ENCODE data around the gene CD300C.
"Not testable (repeated sequence)": the region's sequence is repeated elsewhere in the genome, so short reads cannot be mapped to it uniquely, and the experiment has no call there.

CD300C gene

DNA sequence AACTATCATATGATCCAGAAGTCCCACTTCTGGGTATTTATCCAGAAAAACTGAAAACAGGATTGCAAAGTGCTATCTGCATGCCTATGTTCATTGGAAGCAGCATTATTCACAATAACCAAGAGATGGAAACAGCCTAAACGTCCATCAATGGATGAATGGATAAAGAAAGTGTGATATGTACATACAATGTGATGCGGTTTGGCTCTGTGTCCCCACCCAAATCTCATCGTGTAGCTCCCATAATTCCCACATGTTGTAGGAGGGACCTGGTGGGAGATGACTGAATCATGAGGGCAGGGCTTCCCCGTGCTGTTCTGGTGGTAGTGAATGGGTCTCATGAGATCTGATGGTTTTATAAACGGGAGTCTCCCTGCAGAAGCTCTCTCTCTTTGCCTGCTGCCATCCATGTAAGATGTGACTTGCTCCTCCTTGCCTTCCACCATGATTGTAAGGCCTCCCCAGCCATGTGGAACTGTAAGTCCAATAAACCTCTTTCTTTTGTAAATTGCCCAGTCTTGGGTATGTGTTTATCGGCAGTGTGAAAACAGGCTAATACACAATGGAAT lies 27.4 kb downstream of the CD300C start:
- not testable (repeated sequence) for H3K4me3 Mint-ChIP-seq, H3K27ac Mint-ChIP-seq, DNase-seq, ATAC-seq
- H3K4me1 Mint-ChIP-seq = peaks cover 37% of the 10 kb centered on the region
- peaks cover 31% of the 10 kb centered on the region for H3K9me3 Mint-ChIP-seq
- peaks cover 38% of the 10 kb centered on the region for H3K27me3 Mint-ChIP-seq
- peaks cover 15% of the 10 kb centered on the region for H3K36me3 Mint-ChIP-seq (ENCODE audit: low read depth)

DNA sequence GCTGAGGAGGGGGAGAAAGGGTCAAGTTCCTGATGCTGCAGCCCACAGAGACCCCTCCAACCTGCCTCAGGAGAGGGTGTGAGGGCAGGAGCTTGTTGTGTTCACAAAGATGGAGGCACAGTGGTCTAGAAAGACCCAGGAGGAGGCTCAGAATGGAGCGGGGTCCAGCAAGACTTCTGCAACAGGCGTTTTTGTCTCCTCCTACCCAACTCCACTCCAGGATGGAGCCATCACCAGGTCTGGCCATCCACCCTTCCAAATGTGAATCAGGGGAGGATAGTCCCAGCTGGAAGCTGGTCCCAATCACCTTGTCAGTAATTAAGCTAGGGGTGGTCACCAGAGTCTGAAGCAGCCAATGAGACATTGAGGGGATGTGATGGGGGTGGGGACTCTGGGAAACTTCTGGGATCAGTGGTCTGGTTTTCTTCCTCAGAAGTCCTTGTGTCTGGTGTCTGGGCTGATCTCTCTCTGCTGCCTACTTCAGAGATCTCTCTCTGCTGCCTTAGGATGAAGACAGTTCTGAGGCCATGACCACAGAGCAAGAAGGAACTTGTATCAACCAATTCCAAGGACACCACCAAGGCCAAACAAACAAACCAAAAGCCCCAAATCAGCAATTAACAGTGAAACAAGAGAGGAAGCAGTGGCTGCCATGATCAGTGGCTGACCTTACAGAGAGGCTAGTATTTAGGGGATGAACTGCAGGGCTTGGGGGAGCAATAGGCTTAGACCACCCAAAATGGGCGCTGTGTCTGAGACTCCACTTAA lies 29.2 kb downstream of the CD300C start:
- DNase-seq (no peak), ATAC-seq (no peak)
- peaks cover 29% of the 10 kb centered on the region for H3K27me3 Mint-ChIP-seq
- peaks cover 53% of the 10 kb centered on the region for H3K4me1 Mint-ChIP-seq
- H3K9me3 Mint-ChIP-seq = peaks cover 31% of the 10 kb centered on the region
- no peak overlapping the region for H3K4me3 Mint-ChIP-seq
- peaks cover 15% of the 10 kb centered on the region for H3K36me3 Mint-ChIP-seq (ENCODE audit: low read depth)
- H3K27ac Mint-ChIP-seq = no peak overlapping the region

DNA sequence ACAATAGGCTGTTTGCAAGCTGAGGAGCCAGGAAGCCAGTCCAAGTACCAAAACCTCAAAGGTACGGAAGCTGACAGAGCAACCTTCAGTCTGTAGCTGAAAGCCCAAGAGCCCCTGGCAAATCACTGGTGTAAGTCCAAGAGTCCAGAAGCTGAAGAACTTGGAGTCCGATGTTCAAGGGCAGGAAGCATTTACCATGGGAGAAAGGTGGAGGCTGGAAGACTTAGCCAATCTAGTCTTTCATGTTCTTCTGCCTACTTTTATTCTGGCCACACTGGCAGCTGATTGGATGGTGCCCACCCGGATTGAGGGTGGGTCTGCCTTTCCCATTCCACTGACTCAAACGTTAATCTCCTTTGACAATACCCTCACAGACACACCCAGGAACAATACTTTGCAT lies 30.0 kb downstream of the CD300C start:
- Mint-ChIP-seq H3K27me3 (peaks cover 26% of the 10 kb centered on the region), H3K4me3 (no peak overlapping the region), H3K27ac (peak overlapping the region; percentile 6), H3K36me3 (ENCODE audit: low read depth) (peaks cover 15% of the 10 kb centered on the region), H3K9me3 (peaks cover 30% of the 10 kb centered on the region), H3K4me1 (peaks cover 52% of the 10 kb centered on the region)
- ATAC-seq = no peak
- DNase-seq = no peak

DNA sequence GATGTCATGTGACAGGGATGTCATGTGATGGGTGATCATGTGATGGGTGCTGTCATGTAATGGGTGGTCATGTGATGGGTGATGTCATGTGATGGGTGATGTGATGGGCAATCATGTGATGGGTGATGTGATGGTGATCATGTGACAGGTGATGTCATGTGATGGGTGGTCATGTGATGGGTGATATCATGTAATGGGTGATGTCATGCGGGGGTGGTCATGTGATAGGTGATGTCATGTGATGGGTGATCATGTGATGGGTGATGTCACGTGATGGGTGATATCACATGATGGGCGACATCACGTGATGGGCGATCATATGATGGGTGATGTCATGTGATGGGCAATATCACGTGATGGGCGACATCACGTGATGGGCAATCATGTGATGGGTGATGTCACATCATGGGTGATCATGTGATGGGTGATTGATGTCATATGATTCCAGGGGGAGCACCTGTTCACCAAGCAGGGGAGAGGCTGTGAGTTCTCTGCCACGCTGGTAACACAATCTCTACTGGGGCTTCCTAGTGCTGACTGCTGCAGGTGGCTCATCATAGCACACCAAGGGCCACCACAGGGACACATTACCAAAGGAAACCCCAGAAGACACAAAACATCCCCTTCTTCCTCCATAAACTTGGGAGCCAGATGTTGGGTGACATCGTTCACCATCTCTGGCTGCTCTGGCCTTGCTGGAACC lies 31.1 kb downstream of the CD300C start:
- peaks cover 42% of the 10 kb centered on the region for H3K4me1 Mint-ChIP-seq
- H3K4me3 Mint-ChIP-seq = peak overlapping the region; percentile 82
- H3K27ac Mint-ChIP-seq = peak overlapping the region; percentile 100
- DNase-seq (peak; percentile 49), ATAC-seq (no peak)
- peaks cover 21% of the 10 kb centered on the region for H3K27me3 Mint-ChIP-seq
- H3K9me3 Mint-ChIP-seq = peaks cover 25% of the 10 kb centered on the region
- H3K36me3 Mint-ChIP-seq (ENCODE audit: low read depth) = peaks cover 15% of the 10 kb centered on the region

DNA sequence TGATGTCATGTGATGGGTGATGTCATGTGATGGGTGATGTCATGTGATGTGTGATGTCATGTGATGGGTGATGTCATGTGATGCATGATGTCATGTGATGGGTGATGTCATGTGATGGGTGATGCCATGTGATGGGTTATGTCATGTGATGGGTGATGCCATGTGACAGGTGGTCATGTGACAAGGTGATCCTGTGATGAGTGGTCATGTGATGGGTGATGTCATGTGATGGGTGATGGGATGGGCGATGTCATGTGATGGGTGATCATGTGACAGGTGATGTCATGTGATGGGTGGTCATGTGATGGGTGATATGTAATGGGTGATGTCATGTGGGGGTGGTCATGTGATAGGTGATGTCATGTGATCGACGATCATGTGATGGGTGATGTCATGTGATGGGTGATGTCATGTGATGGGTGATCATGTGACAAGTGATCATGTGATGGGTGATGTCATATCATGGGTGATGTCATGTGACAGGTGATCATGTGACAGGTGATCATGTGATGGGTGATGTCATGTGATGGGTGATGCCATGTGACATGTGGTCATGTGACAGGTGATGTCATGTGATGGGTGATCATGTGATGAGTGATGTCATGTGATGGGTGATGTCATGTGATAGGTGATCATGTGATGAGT lies 31.8 kb downstream of the CD300C start:
- Mint-ChIP-seq H3K27me3 (peaks cover 19% of the 10 kb centered on the region), H3K4me1 (peaks cover 39% of the 10 kb centered on the region), H3K9me3 (peaks cover 24% of the 10 kb centered on the region)

DNA sequence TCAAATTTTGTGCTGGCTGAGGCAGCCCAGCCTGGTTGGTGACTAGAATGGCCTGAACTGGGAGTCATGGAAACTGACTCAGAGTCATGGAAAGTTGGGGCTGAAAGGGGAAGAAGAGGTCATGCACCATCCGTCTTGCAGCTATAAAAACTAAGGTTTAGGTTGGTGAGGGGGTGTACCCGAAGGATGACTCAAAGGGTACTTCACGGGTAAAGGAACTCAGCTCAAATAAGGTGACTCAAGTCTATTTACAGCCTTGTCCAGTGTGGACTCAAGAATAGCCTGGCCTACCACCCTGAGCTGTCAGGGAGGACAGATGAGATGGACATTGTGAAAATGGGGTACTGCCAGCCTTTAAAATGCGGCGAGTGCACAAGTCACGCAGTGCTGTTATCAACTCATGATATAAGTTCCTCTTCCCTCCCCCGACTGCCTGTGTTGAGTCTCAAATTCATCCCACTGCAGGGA lies 33.3 kb downstream of the CD300C start:
- ATAC-seq = peak; percentile 96
- peaks cover 42% of the 10 kb centered on the region for H3K4me1 Mint-ChIP-seq
- peaks cover 15% of the 10 kb centered on the region for H3K9me3 Mint-ChIP-seq
- peak overlapping the region; percentile 96 for H3K27ac Mint-ChIP-seq
- DNase-seq = peak; percentile 72
- H3K27me3 Mint-ChIP-seq = peaks cover 19% of the 10 kb centered on the region
- H3K4me3 Mint-ChIP-seq = peak overlapping the region; percentile 61
- H3K36me3 Mint-ChIP-seq (ENCODE audit: low read depth) = peaks cover 15% of the 10 kb centered on the region

More for the DNA sequence above, 31.8 kb downstream of the CD300C start:
- Mint-ChIP-seq H3K27ac (peak overlapping the region; percentile 100), H3K4me3 (peak overlapping the region; percentile 82), H3K36me3 (ENCODE audit: low read depth) (peaks cover 15% of the 10 kb centered on the region)
- DNase-seq (peak; percentile 55), ATAC-seq (no peak)

DNA sequence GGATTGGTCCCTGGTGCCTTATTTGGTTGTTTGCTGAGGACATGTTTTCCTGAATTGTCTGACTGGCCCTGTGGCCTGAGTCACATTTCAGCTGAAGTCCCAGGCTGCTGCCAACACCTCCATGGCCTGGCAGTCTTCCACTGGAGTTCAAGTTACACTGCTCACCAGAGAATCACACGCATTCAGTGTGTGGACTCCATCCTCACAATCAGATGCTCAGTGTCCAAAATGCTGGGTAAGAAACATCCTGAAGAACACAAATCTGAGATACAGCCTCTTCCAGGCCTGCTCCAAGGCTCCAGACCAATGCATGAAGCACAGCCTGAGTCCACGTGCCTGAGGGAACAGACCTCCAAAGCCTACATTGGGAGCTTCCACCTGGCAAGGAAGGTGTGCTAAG lies 33.9 kb downstream of the CD300C start:
- Mint-ChIP-seq H3K4me3 (peak overlapping the region; percentile 61), H3K36me3 (ENCODE audit: low read depth) (peaks cover 15% of the 10 kb centered on the region), H3K9me3 (peaks cover 15% of the 10 kb centered on the region), H3K27me3 (peaks cover 18% of the 10 kb centered on the region), H3K4me1 (peaks cover 42% of the 10 kb centered on the region), H3K27ac (peak overlapping the region; percentile 96)
- no peak for ATAC-seq
- DNase-seq = no peak

DNA sequence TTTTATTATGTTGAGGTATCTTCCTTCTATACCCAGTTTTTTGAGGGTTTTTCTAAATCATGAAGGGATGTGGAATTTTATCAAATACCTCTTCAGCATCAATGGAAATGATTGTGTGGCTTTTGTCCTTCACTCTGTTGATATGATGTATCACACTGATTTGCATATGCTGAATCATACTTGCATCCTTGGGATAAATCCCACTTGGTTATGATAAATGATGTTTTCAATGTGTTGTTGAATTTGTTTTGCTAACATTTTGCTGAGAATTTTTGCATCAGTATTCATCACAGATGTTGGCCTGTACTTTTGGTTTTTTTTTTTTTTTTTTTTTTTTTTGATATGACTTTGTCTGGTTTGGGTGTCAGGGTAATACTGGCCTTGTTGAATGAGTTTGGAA lies 37.8 kb downstream of the CD300C start:
- H3K27me3 Mint-ChIP-seq = peaks cover 4% of the 10 kb centered on the region
- H3K27ac Mint-ChIP-seq = no peak overlapping the region
- no peak for DNase-seq
- peaks cover 22% of the 10 kb centered on the region for H3K4me1 Mint-ChIP-seq
- no peaks in the 10 kb centered on the region for H3K36me3 Mint-ChIP-seq (ENCODE audit: low read depth)
- H3K9me3 Mint-ChIP-seq = no peaks in the 10 kb centered on the region
- no peak overlapping the region for H3K4me3 Mint-ChIP-seq
- no peak for ATAC-seq

DNA sequence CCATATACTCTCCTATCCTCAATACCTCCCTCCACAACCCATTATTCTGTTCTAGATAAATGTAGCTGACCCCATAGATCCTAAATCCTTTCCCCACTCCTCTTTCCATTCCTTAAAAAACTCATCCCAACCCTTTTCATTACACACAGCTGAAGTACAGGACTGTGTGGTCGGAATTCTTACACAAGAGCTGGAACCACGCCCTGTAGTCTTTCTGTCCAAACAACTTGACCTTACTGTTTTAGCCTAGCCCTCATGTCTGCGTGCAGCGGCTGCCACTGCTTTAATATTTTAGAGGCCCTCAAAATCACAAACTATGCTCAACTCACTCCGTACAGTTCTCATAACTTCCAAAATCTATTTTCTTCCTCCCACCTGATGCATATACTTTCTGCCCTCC lies 42.0 kb downstream of the CD300C start:
- not testable (repeated sequence) for H3K4me1 Mint-ChIP-seq; H3K4me3 Mint-ChIP-seq; H3K9me3 Mint-ChIP-seq; H3K27ac Mint-ChIP-seq; H3K27me3 Mint-ChIP-seq; ATAC-seq; H3K36me3 Mint-ChIP-seq (ENCODE audit: low read depth); DNase-seq

DNA sequence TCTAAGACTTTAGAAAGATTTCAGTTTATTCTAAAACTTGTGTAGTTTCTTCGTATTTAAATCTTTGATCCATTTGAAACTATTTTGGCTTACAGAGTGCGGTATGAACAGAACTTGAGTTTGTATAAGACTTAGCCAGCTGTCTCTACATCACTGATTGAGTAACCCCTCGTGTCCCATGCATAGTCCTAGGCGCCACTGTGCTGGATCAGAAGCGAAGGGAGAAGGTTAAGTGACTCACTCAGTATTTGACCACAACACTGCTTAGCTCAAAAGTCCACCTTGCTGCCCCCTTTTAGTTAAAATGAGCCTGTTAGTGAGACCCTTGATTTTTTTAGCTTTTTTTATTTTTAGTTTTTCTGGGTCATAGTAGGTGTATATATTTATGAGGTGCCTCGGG lies 43.1 kb downstream of the CD300C start:
- no peaks in the 10 kb centered on the region for H3K36me3 Mint-ChIP-seq (ENCODE audit: low read depth)
- H3K27me3 Mint-ChIP-seq = no peaks in the 10 kb centered on the region
- no peak overlapping the region for H3K4me3 Mint-ChIP-seq
- ATAC-seq = no peak
- no peak overlapping the region for H3K27ac Mint-ChIP-seq
- H3K9me3 Mint-ChIP-seq = no peaks in the 10 kb centered on the region
- H3K4me1 Mint-ChIP-seq = no peaks in the 10 kb centered on the region
- no peak for DNase-seq

DNA sequence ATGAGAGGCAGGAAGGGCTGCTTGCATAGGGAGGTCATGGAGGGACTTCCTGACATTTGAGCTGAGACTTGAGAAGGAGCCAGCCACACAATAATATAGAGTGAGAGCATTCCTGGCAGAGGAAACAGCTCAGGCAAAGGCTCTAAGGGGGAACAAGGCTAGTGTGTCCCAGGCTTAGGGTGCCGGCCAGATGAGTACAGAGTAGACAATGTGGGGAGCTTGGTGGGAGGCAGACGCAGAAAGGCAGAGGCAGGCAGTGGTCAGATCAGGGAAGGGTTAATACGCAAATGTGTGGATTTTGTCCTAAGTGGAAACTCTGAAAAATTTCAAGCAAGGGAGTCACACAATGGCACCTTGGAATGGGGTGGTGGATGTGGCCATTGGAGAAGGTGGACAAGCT lies 45.9 kb downstream of the CD300C start:
- H3K27ac Mint-ChIP-seq = no peak overlapping the region
- ATAC-seq = no peak

DNA sequence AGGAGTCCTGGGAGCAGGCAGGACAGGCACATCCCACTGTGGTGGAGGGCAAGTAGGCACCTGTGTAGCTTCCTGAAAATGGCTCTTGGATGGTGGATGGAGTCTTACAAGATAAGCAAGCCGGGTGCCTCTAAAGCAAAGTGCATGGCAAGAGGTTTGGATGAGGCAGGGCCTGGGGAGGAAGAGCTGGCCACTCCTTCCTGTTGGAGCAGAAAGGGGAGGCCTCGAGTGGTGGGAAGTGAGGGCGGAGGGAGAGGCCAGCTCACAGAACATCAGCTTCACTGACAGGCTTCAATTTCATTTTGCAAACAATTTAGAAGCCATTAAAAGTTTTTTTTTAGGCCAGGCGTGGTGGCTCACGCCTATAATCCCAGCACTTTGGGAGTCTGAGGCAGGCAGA lies 48.4 kb downstream of the CD300C start:
- ATAC-seq (no peak), DNase-seq (no peak)
- H3K36me3 Mint-ChIP-seq (ENCODE audit: low read depth) = no peaks in the 10 kb centered on the region
- no peaks in the 10 kb centered on the region for H3K9me3 Mint-ChIP-seq
- H3K4me3 Mint-ChIP-seq = no peak overlapping the region
- H3K27ac Mint-ChIP-seq = no peak overlapping the region
- H3K4me1 Mint-ChIP-seq = peaks cover 7% of the 10 kb centered on the region
- H3K27me3 Mint-ChIP-seq = no peaks in the 10 kb centered on the region

More for the DNA sequence above, 45.9 kb downstream of the CD300C start:
- DNase-seq = no peak
- no peaks in the 10 kb centered on the region for H3K4me1 Mint-ChIP-seq
- H3K27me3 Mint-ChIP-seq = no peaks in the 10 kb centered on the region
- H3K4me3 Mint-ChIP-seq = no peak overlapping the region
- H3K36me3 Mint-ChIP-seq (ENCODE audit: low read depth) = no peaks in the 10 kb centered on the region
- no peaks in the 10 kb centered on the region for H3K9me3 Mint-ChIP-seq

DNA sequence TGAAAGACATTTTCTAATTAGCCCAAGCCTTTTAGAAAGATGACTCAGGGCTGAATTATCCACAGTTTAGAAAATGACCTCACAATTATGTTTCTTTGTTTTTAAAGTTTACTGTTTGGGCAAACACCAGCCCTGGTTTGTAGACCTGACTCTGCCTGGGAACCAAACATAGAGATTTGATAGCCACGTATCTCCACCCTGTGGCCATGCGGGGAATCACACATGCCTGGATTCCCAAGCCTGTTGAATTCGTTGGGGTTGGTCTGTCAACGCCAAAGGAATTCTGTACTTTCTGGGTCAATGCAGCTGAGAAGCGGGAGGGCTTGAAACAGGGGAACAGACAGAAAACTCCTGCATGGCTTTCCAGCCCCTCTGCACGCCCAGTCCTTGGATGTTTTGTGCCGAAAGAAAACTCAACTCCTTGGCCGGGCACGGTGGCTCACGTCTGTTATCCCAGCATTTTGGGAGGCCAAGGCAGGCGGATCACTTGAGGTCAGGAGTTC lies 52.5 kb downstream of the CD300C start:
- Mint-ChIP-seq H3K9me3 (peaks cover 9% of the 10 kb centered on the region), H3K36me3 (ENCODE audit: low read depth) (peaks cover 6% of the 10 kb centered on the region), H3K4me3 (no peak overlapping the region), H3K27me3 (no peaks in the 10 kb centered on the region), H3K4me1 (peaks cover 7% of the 10 kb centered on the region), H3K27ac (no peak overlapping the region)
- DNase-seq (peak; percentile 73), ATAC-seq (peak; percentile 69)

DNA sequence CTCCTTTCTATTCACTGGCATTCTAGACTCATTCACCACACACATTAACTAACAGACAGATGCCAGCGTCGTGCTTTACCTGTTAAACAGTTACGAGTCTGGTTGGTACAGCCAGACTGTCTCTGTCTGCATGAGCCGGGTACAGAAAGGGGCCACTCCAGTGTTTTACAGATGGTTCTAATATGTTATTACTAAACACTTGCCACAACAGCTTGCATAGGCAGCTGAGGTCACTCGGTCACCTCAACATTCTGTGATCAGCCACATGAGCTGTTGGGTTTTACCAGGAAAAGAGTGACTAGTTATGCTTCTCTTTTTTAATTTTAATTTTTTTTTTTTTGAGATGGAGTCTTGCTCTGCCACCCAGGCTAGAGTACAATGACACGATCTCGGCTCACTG lies 54.3 kb downstream of the CD300C start:
- ATAC-seq (no peak), DNase-seq (no peak)
- H3K4me1 Mint-ChIP-seq = peaks cover 7% of the 10 kb centered on the region
- H3K4me3 Mint-ChIP-seq = no peak overlapping the region
- peaks cover 8% of the 10 kb centered on the region for H3K36me3 Mint-ChIP-seq (ENCODE audit: low read depth)
- peaks cover 9% of the 10 kb centered on the region for H3K9me3 Mint-ChIP-seq
- no peak overlapping the region for H3K27ac Mint-ChIP-seq
- no peaks in the 10 kb centered on the region for H3K27me3 Mint-ChIP-seq
